HG02642 (cell line): Measurements from ENCODE around the gene KCNH4.

Experiments
- ATAC-seq: cut with Tn5 transposase; IDR thresholded peaks from one replicate; pipeline ENCODE4 v1.9.1; 2021; ENCODE audit warnings: mild to moderate bottlenecking; ENCODE audit not compliant: unreplicated experiment, poor library complexity

The KCNH4 gene

GRCh38 chr17:42120770-42121769 is 59.9 kb downstream of the KCNH4 start, which contains the start of gene KAT2A:
Gene KAT2A (minus strand): TSS chr17:42121367. CDS start chr17:42121304, 63 bp downstream.
- peak; percentile 74 for ATAC-seq

- no peak for ATAC-seq
Observed at GRCh38 chr17:42120161-42120769, 60.7 kb downstream of the KCNH4 start.

- no peak for ATAC-seq
Observed at GRCh38 chr17:42119301-42119700, 61.6 kb downstream of the KCNH4 start.

GRCh38 chr17:42118545-42118944 is 62.4 kb downstream of the KCNH4 start:
- no peak for ATAC-seq

- ATAC-seq = no peak
Observed at GRCh38 chr17:42118126-42118510, 62.8 kb downstream of the KCNH4 start.

GRCh38 chr17:42117397-42118125 is 63.4 kb downstream of the KCNH4 start:
- ATAC-seq = no peak

GRCh38 chr17:42116705-42117396 is 64.1 kb downstream of the KCNH4 start:
- no peak for ATAC-seq

GRCh38 chr17:42114118-42114517 is 66.8 kb downstream of the KCNH4 start:
- no peak for ATAC-seq

- ATAC-seq = no peak
Observed at GRCh38 chr17:42113293-42114069, 67.5 kb downstream of the KCNH4 start.

GRCh38 chr17:42112552-42113176 is 68.3 kb downstream of the KCNH4 start, which contains the start of gene DHX58:
Gene DHX58 (minus strand): TSS chr17:42112714. CDS start chr17:42111892, 822 bp downstream.
- peak; percentile 67 for ATAC-seq

- ATAC-seq = peak; percentile 14
Observed at GRCh38 chr17:42111871-42112551, 68.9 kb downstream of the KCNH4 start.

GRCh38 chr17:42111265-42111636 is 69.7 kb downstream of the KCNH4 start:
- no peak for ATAC-seq

- ATAC-seq = no peak
Observed at GRCh38 chr17:42110301-42111264, 70.4 kb downstream of the KCNH4 start.

- no peak for ATAC-seq
Observed at GRCh38 chr17:42109086-42109485, 71.9 kb downstream of the KCNH4 start.

GRCh38 chr17:42107597-42108576 is 73.1 kb downstream of the KCNH4 start:
- ATAC-seq = peak; percentile 55

- ATAC-seq = no peak
Observed at GRCh38 chr17:42107124-42107523, 73.8 kb downstream of the KCNH4 start.
